Heart right ventricle (tissue), 16 donors: ENCODE measurements around the gene NACAD. TPM values are rescaled to one million over a fixed set of nuclear protein-coding genes. Genes with fewer than 3 reads are reported as not detected.

Experiments used
- ATAC-seq, 8 donors: fragments of 200-7000 bp; cut with Tn5 transposase; one replicate each; pipeline ENCODE4 v1.9.1; 2020; ENCODE audit warnings: mild to moderate bottlenecking in 8 of 8, moderate library complexity in 8 of 8, moderate number of reproducible peaks in 1 of 8
- DNase-seq, 2 donors: peaks; one replicate each; pipeline ENCODE4 v3.0.0-alpha.2; 2020
- H3K27ac ChIP-seq, 10 donors: fragments of 200-600 bp; sonication (generic) in 2 of 10; one replicate each; pipeline versions ENCODE4 v1.5.0 to v1.8.0; 2020 to 2022; ENCODE audit warnings: mild to moderate bottlenecking in 3 of 10
- H3K27me3 ChIP-seq, 7 donors: fragments of 200-600 bp; one replicate each; pipeline ENCODE4 v1.8.0; 2021 to 2022; ENCODE audit warnings: mild to moderate bottlenecking in 2 of 7
- H3K36me3 ChIP-seq, 9 donors: fragments of 200-600 bp; sonication (generic) in 1 of 9; one replicate each; pipeline versions ENCODE4 v1.5.0 to v1.8.0; 2020 to 2022; ENCODE audit warnings: mild to moderate bottlenecking in 2 of 9
- H3K4me1 ChIP-seq, 9 donors: fragments of 200-600 bp; sonication (generic) in 1 of 9; one replicate each; pipeline versions ENCODE4 v1.5.0 to v1.8.0; 2020 to 2022; ENCODE audit warnings: mild to moderate bottlenecking in 4 of 9
- H3K4me3 ChIP-seq, 10 donors: fragments of 200-600 bp; sonication (generic) in 2 of 10; one replicate each; pipeline versions ENCODE4 v1.5.0 to v1.8.0; 2020 to 2022; ENCODE audit warnings: mild to moderate bottlenecking in 7 of 10, moderate library complexity in 2 of 10
- H3K9me3 ChIP-seq, 11 donors: fragments of 200-600 bp in 10 of 11; sonication (generic) in 2 of 11; one replicate each; pipeline versions ENCODE4 v1.5.0 to v1.8.0; 2013 to 2022; ENCODE audit warnings: mild to moderate bottlenecking in 2 of 11, control low read depth in 1 of 11, moderate library complexity in 1 of 11
- WGBS, 2 donors: extraction: QIAGEN DNeasy Blood & Tissue Kit; methylation state at CpG; one replicate each; pipeline ENCODE4 v1.1.7; 2013; ENCODE audit warnings: inconsistent platforms in 1 of 2; 5-methylcytosine and 5-hydroxymethylcytosine counted together
- intact Hi-C, 10 donors: fragments of 100-400 bp; cut with DNase I; formaldehyde crosslinking; loops; one replicate each; pipeline versions ENCODE4 v1.11.1 to v1.14.2; 2022
- polyA plus RNA-seq, 2 donors: library from polyadenylated mRNA; stranded (reverse); fragments of 200-250 nt; gene quantifications; one replicate each; pipeline ENCODE4 v1.2.3, GENCODE V29; 2013
- total RNA-seq, 10 donors: library from RNA; stranded (reverse); fragmentation: NEBNext Ultra II Directional in 3 of 10; extraction: Animal tissue kit (Norgen Biotek cat#: 25700) in 3 of 10; gene quantifications; one replicate each; pipeline versions ENCODE4 v1.2.1 to v1.2.4, GENCODE V29; 2021 to 2023
- TF ChIP-seq, protein P1 (sequence below), 9 donors: fragments of 200-600 bp; sonication (generic) in 2 of 9; IDR thresholded peaks; one replicate each; pipeline versions ENCODE4 v1.5.0 to v1.8.0; 2021 to 2022; ENCODE audit warnings: antibody characterized with exemption in 9 of 9, mild to moderate bottlenecking in 5 of 9, moderate library complexity in 1 of 9
- donor health status: Arrhythmogenic right ventricular cardiomyopathy.
- donor health status: ischemic (EF 13 %, LVEDD 7.1; RV severe dilation, severe dysfunction).
- donor health status: healthy with polysubstance abuse.
- donor health status: DM: no; HTN: yes; CAD: no.
- donor health status: DM: no; HTN: no; CAD: no.
- donor health status: ischemic (EF 25% LVEDD 6.9; RV normal size, moderate dysfunction).
- donor health status: ischemic (EF 25% LVEDD 5.7; RV mildly dilated, moderate dysfunction).
- donor health status: healthy.
- donor health status: DM: yes; HTN: yes; CAD: no.
- donor health status: Ischemic cardiomyopathy.
- donor health status: ischemic (EF 35%, LVEDD 5.7; RV mildly dilated, moderate dysfunction).
- donor health status: nonischemic (EF 11% LVEDD 7.7; RV severe dilation, severe dysfunction).
- donor health status: DM: yes; HTN: yes; CAD: no.
- donor health status: PGD.
- donor health status: ischemic (EF 29% LVEDD 5.4; RV normal size, mild dysfunction).
- donor health status: nonischemic (EF 23%, LVEDD 6.1; RV moderate dilation, normal function).

Gene NACAD
- total and polyA plus RNA-seq, 12 donors = 3.0 to 12.0 (median 4.7) TPM

DNA sequence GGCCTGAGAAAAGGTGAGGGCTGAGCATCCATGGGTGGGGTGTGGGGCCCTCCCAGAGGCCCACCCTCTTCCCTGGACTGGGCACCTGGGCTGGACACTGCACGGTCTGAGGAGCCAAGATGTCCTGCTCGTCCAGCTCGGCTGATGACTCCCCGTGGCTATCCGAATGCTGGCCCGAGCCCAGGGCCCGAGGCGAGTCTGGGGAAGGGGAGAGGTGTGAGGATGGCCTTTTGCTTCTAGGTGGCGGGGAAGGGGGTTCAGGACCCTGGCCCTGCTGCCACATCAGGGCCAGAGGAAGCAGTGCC lies 7.1 kb downstream of the NACAD start:
- TF ChIP-seq, protein P1, sequence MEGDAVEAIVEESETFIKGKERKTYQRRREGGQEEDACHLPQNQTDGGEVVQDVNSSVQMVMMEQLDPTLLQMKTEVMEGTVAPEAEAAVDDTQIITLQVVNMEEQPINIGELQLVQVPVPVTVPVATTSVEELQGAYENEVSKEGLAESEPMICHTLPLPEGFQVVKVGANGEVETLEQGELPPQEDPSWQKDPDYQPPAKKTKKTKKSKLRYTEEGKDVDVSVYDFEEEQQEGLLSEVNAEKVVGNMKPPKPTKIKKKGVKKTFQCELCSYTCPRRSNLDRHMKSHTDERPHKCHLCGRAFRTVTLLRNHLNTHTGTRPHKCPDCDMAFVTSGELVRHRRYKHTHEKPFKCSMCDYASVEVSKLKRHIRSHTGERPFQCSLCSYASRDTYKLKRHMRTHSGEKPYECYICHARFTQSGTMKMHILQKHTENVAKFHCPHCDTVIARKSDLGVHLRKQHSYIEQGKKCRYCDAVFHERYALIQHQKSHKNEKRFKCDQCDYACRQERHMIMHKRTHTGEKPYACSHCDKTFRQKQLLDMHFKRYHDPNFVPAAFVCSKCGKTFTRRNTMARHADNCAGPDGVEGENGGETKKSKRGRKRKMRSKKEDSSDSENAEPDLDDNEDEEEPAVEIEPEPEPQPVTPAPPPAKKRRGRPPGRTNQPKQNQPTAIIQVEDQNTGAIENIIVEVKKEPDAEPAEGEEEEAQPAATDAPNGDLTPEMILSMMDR (IDR thresholded peaks at IDR 0.05) = no peak
- Histone ChIP-seq H3K27ac (no peak overlapping the region), H3K36me3 (peaks cover 0 to 18% (median 7%) of the 10 kb centered on the region in 9 donors), H3K9me3 (no peaks in the 10 kb centered on the region), H3K4me1 (peaks cover 0 to 7% (median 0%) of the 10 kb centered on the region in 9 donors), H3K4me3 (no peak overlapping the region), H3K27me3 (no peaks in the 10 kb centered on the region)
- 92 to 97% methylated on average over 9 of the region's 9 CpGs for WGBS, 2 donors
- DNase-seq = no peak
- ATAC-seq = peak in 2 of 8 donors; percentile 2 to 5
- intact Hi-C loops = no loop called here

DNA sequence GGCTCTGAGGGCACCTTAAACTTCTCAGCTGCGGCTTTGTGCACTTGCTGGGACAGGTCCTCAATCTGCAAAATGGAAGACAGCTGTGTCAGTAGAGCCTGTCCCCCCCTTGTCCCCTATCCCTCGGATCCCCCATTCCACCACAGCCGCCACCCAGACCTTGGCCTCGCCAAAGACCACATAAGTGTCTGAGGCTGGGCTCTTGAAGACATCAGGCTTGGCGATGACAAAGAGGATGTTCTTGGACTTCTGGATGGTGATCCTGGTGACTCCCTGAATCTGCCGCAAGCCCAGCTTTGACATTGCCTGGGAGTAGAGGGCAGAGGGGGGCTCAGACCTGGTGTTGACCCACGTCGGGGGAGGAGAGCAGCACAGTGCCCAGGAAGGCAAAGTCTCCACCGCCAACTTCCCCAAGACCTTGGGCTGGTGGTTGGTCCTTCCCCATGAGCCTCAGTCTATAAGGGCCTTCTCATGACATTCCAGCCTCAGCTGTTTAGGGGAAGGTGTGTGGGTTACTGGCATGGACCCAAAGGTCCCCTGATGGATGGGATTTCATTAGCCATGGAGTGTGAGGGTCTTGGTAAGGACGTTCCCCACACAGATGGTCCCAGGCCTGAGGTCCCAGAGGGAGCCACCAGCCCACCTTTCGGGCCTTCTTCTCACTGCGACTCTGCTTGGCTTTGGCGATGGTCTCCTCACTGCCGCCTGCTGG lies 7.7 kb downstream of the NACAD start:
- H3K27me3 ChIP-seq = no peaks in the 10 kb centered on the region
- 90 to 93% methylated on average over 14 of the region's 14 CpGs for WGBS, 2 donors
- H3K27ac ChIP-seq = no peak overlapping the region
- TF ChIP-seq, protein P1 (IDR thresholded peaks at IDR 0.05) = no peak
- ATAC-seq (peak in 1 of 8 donors; percentile 10), DNase-seq (no peak)
- H3K9me3 ChIP-seq = no peaks in the 10 kb centered on the region
- H3K36me3 ChIP-seq = peaks cover 0 to 23% (median 7%) of the 10 kb centered on the region in 9 donors
- intact Hi-C loops = no loop called here
- peaks cover 0 to 7% (median 0%) of the 10 kb centered on the region in 9 donors for H3K4me1 ChIP-seq
- H3K4me3 ChIP-seq = no peak overlapping the region

DNA sequence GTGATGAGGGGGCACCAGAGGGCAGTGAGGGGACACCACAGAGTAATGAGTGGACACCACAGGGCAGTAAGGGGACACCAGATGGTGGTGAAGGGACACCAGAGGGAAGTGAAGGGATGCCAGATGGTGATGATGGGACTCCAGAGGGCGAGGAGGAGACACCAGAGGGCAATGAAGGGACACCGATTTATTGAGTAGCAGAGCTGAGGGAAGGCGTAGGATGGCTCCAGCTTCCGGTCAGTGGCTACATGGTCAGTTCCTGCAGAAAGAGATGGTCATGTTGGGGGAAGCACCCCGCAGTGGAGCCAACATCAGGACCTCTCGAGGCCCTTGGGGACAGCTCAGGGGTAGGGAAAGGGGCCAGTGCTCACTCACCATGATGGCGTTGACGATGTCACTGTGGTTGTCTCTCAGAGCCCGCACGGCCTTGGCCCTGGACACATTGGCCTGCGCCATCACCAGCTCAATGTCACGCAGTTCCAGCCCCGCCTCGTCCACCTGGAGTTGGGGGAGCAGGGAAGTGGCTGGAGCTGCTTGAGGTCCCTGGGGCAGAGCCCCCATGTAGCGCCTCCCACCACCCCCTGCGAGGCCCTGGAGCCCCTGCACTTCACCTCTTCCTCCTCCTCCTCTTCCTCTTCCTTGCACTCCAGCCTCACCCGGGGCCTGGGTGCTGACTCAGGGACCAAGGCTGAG lies 8.4 kb downstream of the NACAD start:
- Histone ChIP-seq H3K9me3 (no peaks in the 10 kb centered on the region), H3K4me1 (peaks cover 0 to 7% (median 0%) of the 10 kb centered on the region in 9 donors), H3K27me3 (no peaks in the 10 kb centered on the region), H3K27ac (no peak overlapping the region), H3K36me3 (peaks cover 0 to 30% (median 13%) of the 10 kb centered on the region in 9 donors), H3K4me3 (no peak overlapping the region)
- no peak for DNase-seq
- peak in 1 of 8 donors; percentile 20 for ATAC-seq
- intact Hi-C loops = no loop called here
- WGBS, 2 donors = 91 to 93% methylated on average over 17 of the region's 17 CpGs
- TF ChIP-seq, protein P1 (IDR thresholded peaks at IDR 0.05) = no peak

DNA sequence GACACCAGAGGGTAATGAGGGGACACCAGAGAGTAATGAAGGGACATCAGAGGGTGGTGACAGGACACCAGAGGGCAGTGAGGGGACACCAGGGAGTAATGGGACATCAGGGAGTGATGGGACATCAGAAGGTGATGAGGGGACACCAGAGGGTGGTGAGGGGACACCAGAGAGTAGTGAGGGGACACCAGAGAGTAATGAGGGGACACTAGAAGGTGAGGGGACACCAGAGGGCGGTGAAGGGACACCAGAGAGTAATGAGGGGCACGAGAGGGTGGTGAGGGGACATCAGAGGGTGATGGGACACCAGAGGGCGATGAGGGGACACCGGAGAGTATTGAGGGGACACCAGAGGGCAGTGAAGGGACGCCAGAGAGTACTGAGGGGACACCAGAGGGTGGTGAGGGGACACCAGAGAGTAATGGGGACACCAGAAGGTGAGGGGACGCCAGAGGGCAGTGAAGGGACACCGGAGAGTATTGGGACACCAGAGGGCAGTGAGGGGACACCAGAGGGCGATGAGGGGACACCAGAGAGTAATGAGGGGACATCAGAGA lies 10.6 kb downstream of the NACAD start:
- WGBS, 2 donors = 86 to 89% methylated on average over 8 of the region's 8 CpGs
- ATAC-seq = no peak
- H3K36me3 ChIP-seq = peaks cover 0 to 49% (median 25%) of the 10 kb centered on the region in 9 donors
- no peaks in the 10 kb centered on the region for H3K27me3 ChIP-seq
- DNase-seq = no peak
- intact Hi-C loops = loop anchor here in 1 of 10 donors (10.0 kb wide), 1 partner anchor 57 kb away; no protein-coding TSS in a partner anchor
- TF ChIP-seq, protein P1 (IDR thresholded peaks at IDR 0.05) = no peak
- no peak overlapping the region for H3K27ac ChIP-seq
- peaks cover 0 to 13% (median 5%) of the 10 kb centered on the region in 9 donors for H3K4me1 ChIP-seq
- no peak overlapping the region for H3K4me3 ChIP-seq
- H3K9me3 ChIP-seq = no peaks in the 10 kb centered on the region
